GM23248 (cell line): ENCODE data around the gene ZNF462. TPM values are rescaled to one million over a fixed set of nuclear protein-coding genes. Genes with fewer than 3 reads are reported as not detected.

Experiments used
- DNase-seq: peaks from one replicate; pipeline ENCODE4 v3.0.0-alpha.2; 2015
- H2AFZ ChIP-seq: fragments of 200-600 bp; sonication (generic); 2 replicates; pipeline ENCODE4 v1.6.1; 2016; ENCODE audit warnings: antibody characterized with exemption
- H3F3A ChIP-seq: fragments of 200-600 bp; sonication (generic); 2 replicates; pipeline ENCODE4 v1.6.1; 2016; ENCODE audit warnings: mild to moderate bottlenecking, antibody characterized with exemption, mixed run types; ENCODE audit not compliant: insufficient read depth
- H3K27ac ChIP-seq: fragments of 200-600 bp; sonication (generic); 2 replicates; pipeline ENCODE4 v1.5.1; 2016; ENCODE audit warnings: mild to moderate bottlenecking
- H3K27me3 ChIP-seq: fragments of 200-600 bp; sonication (generic); replicated peaks from 2 replicates; pipeline ENCODE4 v1.6.1; 2016; ENCODE audit warnings: mild to moderate bottlenecking; ENCODE audit not compliant: insufficient read depth
- H3K36me3 ChIP-seq: fragments of 200-600 bp; sonication (generic); 2 replicates; pipeline ENCODE4 v1.6.1; 2016; ENCODE audit warnings: low read depth, mild to moderate bottlenecking
- H3K4me1 ChIP-seq: fragments of 200-600 bp; sonication (generic); 2 replicates; pipeline ENCODE4 v1.6.1; 2016; ENCODE audit warnings: mild to moderate bottlenecking; ENCODE audit not compliant: insufficient read depth
- H3K4me2 ChIP-seq: fragments of 200-600 bp; sonication (generic); one replicate; pipeline ENCODE4 v1.6.1; 2016; ENCODE audit warnings: mild to moderate bottlenecking; ENCODE audit not compliant: unreplicated experiment
- H3K4me3 ChIP-seq: fragments of 200-600 bp; sonication (generic); 2 replicates; pipeline ENCODE4 v1.5.1; 2016; ENCODE audit warnings: mild to moderate bottlenecking
- H3K79me2 ChIP-seq: fragments of 200-600 bp; sonication (generic); 2 replicates; pipeline ENCODE4 v1.6.1; 2016; ENCODE audit warnings: mild to moderate bottlenecking; ENCODE audit not compliant: insufficient read depth
- H3K9ac ChIP-seq: fragments of 200-600 bp; sonication (generic); 2 replicates; pipeline ENCODE4 v1.6.1; 2016; ENCODE audit warnings: mild to moderate bottlenecking
- H3K9me2 ChIP-seq: fragments of 200-600 bp; sonication (generic); 2 replicates; pipeline ENCODE4 v1.6.1; 2016; ENCODE audit warnings: mixed run types, mild to moderate bottlenecking, moderate library complexity; ENCODE audit not compliant: insufficient read depth
- H3K9me3 ChIP-seq: fragments of 200-600 bp; sonication (generic); one replicate; pipeline ENCODE4 v1.6.1; 2017; ENCODE audit warnings: low read depth
- H4K20me1 ChIP-seq: fragments of 200-600 bp; sonication (generic); 2 replicates; pipeline ENCODE4 v1.6.0; 2016; ENCODE audit not compliant: insufficient read depth
- EZH2 ChIP-seq: fragments of 200-600 bp; sonication (generic); IDR thresholded peaks from 2 replicates; pipeline ENCODE4 v1.6.1; 2018; ENCODE audit warnings: antibody characterized with exemption, mild to moderate bottlenecking; ENCODE audit not compliant: insufficient read depth, poor library complexity, severe bottlenecking
- EZH2phosphoT487 ChIP-seq: fragments of 200-600 bp; sonication (generic); IDR thresholded peaks from 2 replicates; pipeline ENCODE4 v1.6.1; 2018; ENCODE audit warnings: antibody characterized with exemption, moderate library complexity, mild to moderate bottlenecking, low read depth; ENCODE audit not compliant: insufficient read depth
- WGBS, 2 experiments: methylation state at CpG; one replicate each; pipeline ENCODE4 v1.1.6; 2015 to 2017; ENCODE audit warnings: low lambda C conversion rate in 2 of 2, low coverage in 1 of 2; ENCODE audit errors: missing lambda C conversion rate in 2 of 2; 5-methylcytosine and 5-hydroxymethylcytosine counted together
- in situ Hi-C: fragments of 300-500 bp; cut with MboI; formaldehyde crosslinking; loops from 2 replicates; pipeline ENCODE4 v1.15.0; 2020
- polyA plus RNA-seq: library from polyadenylated mRNA; unstranded; fragments of >200 nt; fragmentation: Nextera tagmentation; extraction: Ambion mirVana; gene quantifications from 2 replicates; pipeline ENCODE4 v1.2.1, GENCODE V29; 2016
- total RNA-seq: library from RNA; depleted of rRNA; stranded (reverse); fragments of >200 nt; shearing (Covaris generic); gene quantifications from 2 replicates; pipeline ENCODE4 v1.2.3, GENCODE V29; 2014

Gene ZNF462
- total and polyA plus RNA-seq, 2 experiments from 2014 or later = 1.1 to 5.0 TPM

GRCh38 chr9:107018861-107019545 lies 156.0 kb downstream of the ZNF462 start:
- 0 to 1% methylated on average over 5 of the region's 5 CpGs for WGBS, 2 experiments
- Histone ChIP-seq H3K27ac (no peak overlapping the region), H4K20me1 (no peaks in the 10 kb centered on the region), H3K4me2 (peak overlapping the region; percentile 75), H3K27me3 (peaks cover 36% of the 10 kb centered on the region), H2AFZ (no peak overlapping the region), H3K4me3 (no peak overlapping the region), H3K9me3 (no peaks in the 10 kb centered on the region), H3K36me3 (no peaks in the 10 kb centered on the region), H3K9me2 (no peaks in the 10 kb centered on the region), H3K79me2 (no peaks in the 10 kb centered on the region), H3F3A (peaks cover 11% of the 10 kb centered on the region; the same call in 1 of the 2 replicates), H3K9ac (peak overlapping the region; percentile 31), H3K4me1 (peaks cover 12% of the 10 kb centered on the region)
- peak; percentile 90 for DNase-seq
- TF ChIP-seq EZH2 = no peak
- TF ChIP-seq EZH2phosphoT487 = no peak
- in situ Hi-C loops = no loop called here

GRCh38 chr9:107020040-107020530 lies 157.1 kb downstream of the ZNF462 start:
- no peak for TF ChIP-seq EZH2
- peak; percentile 94 for TF ChIP-seq EZH2phosphoT487
- peak; percentile 94 for DNase-seq
- H3K9ac ChIP-seq = no peak overlapping the region

GRCh38 chr9:107024193-107024592 lies 161.2 kb downstream of the ZNF462 start:
- Histone ChIP-seq H4K20me1 (no peaks in the 10 kb centered on the region), H3K79me2 (no peaks in the 10 kb centered on the region), H3K9me2 (no peaks in the 10 kb centered on the region), H3F3A (peaks cover 26% of the 10 kb centered on the region), H3K9ac (no peak overlapping the region), H3K4me3 (no peak overlapping the region), H3K4me1 (peaks cover 12% of the 10 kb centered on the region), H2AFZ (no peak overlapping the region), H3K27me3 (peaks cover 39% of the 10 kb centered on the region), H3K36me3 (no peaks in the 10 kb centered on the region), H3K9me3 (no peaks in the 10 kb centered on the region), H3K4me2 (no peak overlapping the region), H3K27ac (no peak overlapping the region)
- in situ Hi-C loops = no loop called here
- TF ChIP-seq EZH2phosphoT487 = no peak
- TF ChIP-seq EZH2 = no peak
- 77 to 81% methylated on average over 2 of the region's 2 CpGs for WGBS, 2 experiments
- no peak for DNase-seq

More at GRCh38 chr9:107020040-107020530, 157.1 kb downstream of the ZNF462 start:
- Histone ChIP-seq H3K79me2 (no peaks in the 10 kb centered on the region), H3K36me3 (no peaks in the 10 kb centered on the region), H3K27me3 (peaks cover 47% of the 10 kb centered on the region), H3F3A (peaks cover 11% of the 10 kb centered on the region; the same call in 1 of the 2 replicates), H3K9me3 (no peaks in the 10 kb centered on the region), H3K27ac (0 out of 2 replicates have a peak overlapping the region, but pooled peaks have one; percentile 22), H3K9me2 (no peaks in the 10 kb centered on the region), H4K20me1 (no peaks in the 10 kb centered on the region), H3K4me2 (peak overlapping the region; percentile 75), H3K4me1 (peaks cover 12% of the 10 kb centered on the region), H2AFZ (no peak overlapping the region), H3K4me3 (no peak overlapping the region)
- WGBS, 2 experiments = 15 to 21% methylated on average over 2 of the region's 2 CpGs
- in situ Hi-C loops = no loop called here

GRCh38 chr9:107025260-107026035 lies 162.5 kb downstream of the ZNF462 start:
- no peak for DNase-seq

More at GRCh38 chr9:107025260-107026035, 162.5 kb downstream of the ZNF462 start:
- no peaks in the 10 kb centered on the region for H3K9me2 ChIP-seq
- no peaks in the 10 kb centered on the region for H3K79me2 ChIP-seq
- H3K4me2 ChIP-seq = no peak overlapping the region
- no peak overlapping the region for H2AFZ ChIP-seq
- H3F3A ChIP-seq = peaks cover 17% of the 10 kb centered on the region
- TF ChIP-seq EZH2phosphoT487 = no peak
- TF ChIP-seq EZH2 = no peak
- H3K4me1 ChIP-seq = 0 out of 2 replicates have a peak, but pooled peaks cover 2% of the 10 kb centered on the region
- H3K27me3 ChIP-seq = peaks cover 49% of the 10 kb centered on the region
- in situ Hi-C loops = no loop called here
- no peak overlapping the region for H3K9ac ChIP-seq
- H4K20me1 ChIP-seq = no peaks in the 10 kb centered on the region
- no peak overlapping the region for H3K4me3 ChIP-seq
- 54 to 69% methylated on average over 5 of the region's 5 CpGs for WGBS, 2 experiments
- no peak overlapping the region for H3K27ac ChIP-seq
- H3K36me3 ChIP-seq = no peaks in the 10 kb centered on the region
- no peaks in the 10 kb centered on the region for H3K9me3 ChIP-seq
